ENCODE data around the gene GAS7.

DNA sequence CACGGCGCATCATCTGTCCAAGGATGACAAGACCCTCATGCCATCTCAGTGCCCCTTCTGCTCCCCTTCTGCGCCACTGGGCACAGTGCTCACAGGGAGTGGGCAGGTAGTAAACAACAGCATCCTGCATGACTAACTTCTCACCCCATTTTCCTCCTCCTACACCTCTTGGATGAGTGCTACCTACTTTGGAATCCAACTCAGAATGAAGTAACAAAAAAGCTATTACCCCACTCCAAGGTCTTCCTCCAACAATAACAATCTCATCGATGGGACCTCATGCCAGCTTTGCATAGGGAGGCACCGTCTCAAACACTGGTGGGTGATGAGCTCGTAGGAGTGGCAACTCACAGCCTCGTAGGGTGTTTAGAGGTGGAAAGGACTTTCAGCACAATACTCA, 194.7 kb downstream of the GAS7 start:
- TF ChIP-seq, protein P1, sequence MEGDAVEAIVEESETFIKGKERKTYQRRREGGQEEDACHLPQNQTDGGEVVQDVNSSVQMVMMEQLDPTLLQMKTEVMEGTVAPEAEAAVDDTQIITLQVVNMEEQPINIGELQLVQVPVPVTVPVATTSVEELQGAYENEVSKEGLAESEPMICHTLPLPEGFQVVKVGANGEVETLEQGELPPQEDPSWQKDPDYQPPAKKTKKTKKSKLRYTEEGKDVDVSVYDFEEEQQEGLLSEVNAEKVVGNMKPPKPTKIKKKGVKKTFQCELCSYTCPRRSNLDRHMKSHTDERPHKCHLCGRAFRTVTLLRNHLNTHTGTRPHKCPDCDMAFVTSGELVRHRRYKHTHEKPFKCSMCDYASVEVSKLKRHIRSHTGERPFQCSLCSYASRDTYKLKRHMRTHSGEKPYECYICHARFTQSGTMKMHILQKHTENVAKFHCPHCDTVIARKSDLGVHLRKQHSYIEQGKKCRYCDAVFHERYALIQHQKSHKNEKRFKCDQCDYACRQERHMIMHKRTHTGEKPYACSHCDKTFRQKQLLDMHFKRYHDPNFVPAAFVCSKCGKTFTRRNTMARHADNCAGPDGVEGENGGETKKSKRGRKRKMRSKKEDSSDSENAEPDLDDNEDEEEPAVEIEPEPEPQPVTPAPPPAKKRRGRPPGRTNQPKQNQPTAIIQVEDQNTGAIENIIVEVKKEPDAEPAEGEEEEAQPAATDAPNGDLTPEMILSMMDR (IDR thresholded peaks at IDR 0.05), result no peak
- TF ChIP-seq POLR2A (IDR thresholded peaks at IDR 0.05), result no peak

Data from tibial nerve (tissue), 3 donors.